C4-2B (cell line): Measurements from ENCODE around the gene CFAP299.

Experiments used
- CTCF ChIP-seq: fragments of 450-650 bp; conservative IDR thresholded peaks from 2 replicates; pipeline ENCODE4 v1.5.1; 2017; ENCODE audit warnings: mild to moderate bottlenecking
- ZFX ChIP-seq: fragments of 450-650 bp; IDR thresholded peaks from 2 replicates; pipeline ENCODE4 v1.6.1; 2017

- TF ChIP-seq CTCF: no peak
- TF ChIP-seq ZFX: no peak
Observed at GRCh38 chr4:80680934-80681333, 345.4 kb downstream of the CFAP299 start.
